H1 (cell line): ENCODE measurements around the gene EIF4E3. TPM values are rescaled to one million over a fixed set of nuclear protein-coding genes. Genes with fewer than 3 reads are reported as not detected.

ENCODE experiments used
- CEBPB ChIP-seq: IDR thresholded peaks from 2 replicates; pipeline ENCODE4 v1.6.1; 2012; ENCODE audit warnings: low read depth, low read length
- CHD7 ChIP-seq: fragments of 300-600 bp; sonication (generic); IDR thresholded peaks from 2 replicates; pipeline ENCODE4 v1.7.1; 2012; ENCODE audit warnings: low read length, moderate library complexity, mild to moderate bottlenecking, inconsistent platforms; ENCODE audit not compliant: insufficient replicate concordance
- MAX ChIP-seq: IDR thresholded peaks from 2 replicates; pipeline ENCODE4 v1.6.1; 2012; ENCODE audit warnings: inconsistent platforms
- POLR2A ChIP-seq, 2 experiments: IDR thresholded peaks; 1 replicate in 1 of 2; 2 replicates in 1 of 2; pipeline ENCODE4 v1.6.1; 2011; ENCODE audit warnings: low read depth in 2 of 2, low read length in 2 of 2, mild to moderate bottlenecking in 2 of 2; ENCODE audit errors: control extremely low read depth in 1 of 2
- SIRT6 ChIP-seq: IDR thresholded peaks from one replicate; pipeline ENCODE4 v1.7.1; 2012; ENCODE audit warnings: low read length, inconsistent platforms
- SP4 ChIP-seq: IDR thresholded peaks from 2 replicates; pipeline ENCODE4 v1.6.1; 2012; ENCODE audit warnings: low read length, inconsistent platforms
- USF2 ChIP-seq: IDR thresholded peaks from 2 replicates; pipeline ENCODE4 v1.6.1; 2011; ENCODE audit warnings: low read length, improper control_type of control experiment
- polyA plus RNA-seq, 7 experiments: library from polyadenylated mRNA; depleted of rRNA in 3 of 7; stranded (reverse) in 5 of 7; unstranded in 2 of 7; fragments of >200 nt in 5 of 7; fragments of 200-250 nt in 2 of 7; gene quantifications; 1 replicate in 5 of 7; 2 replicates in 1 of 7; 4 replicates in 1 of 7; pipeline versions ENCODE4 v1.2.1 to v1.2.3, GENCODE V29; 2011 to 2013; ENCODE audit warnings: missing spikeins in 2 of 7, mixed read lengths in 2 of 7
- total RNA-seq: library from RNA; stranded (reverse); fragmentation: NEBNext Ultra II Directional; extraction: Animal tissue kit (Norgen Biotek cat#: 25700); gene quantifications from 2 replicates; pipeline ENCODE4 v1.2.1, GENCODE V29; 2021

EIF4E3 gene
- total and polyA plus RNA-seq, 2 of the 8 experiments (the other 6 are each of a cell fraction or from before 2014, with no cell fraction given): 5.2 to 17.0 TPM

GRCh38 chr3:71634671-71635070, 90.5 kb downstream of the EIF4E3 start (continued):
- TF ChIP-seq CHD7: no peak
- TF ChIP-seq SIRT6: no peak
- no peak for TF ChIP-seq CEBPB
- no peak for TF ChIP-seq USF2
- no peak for TF ChIP-seq SP4
- no peak for TF ChIP-seq MAX
- no peak for TF ChIP-seq POLR2A (IDR thresholded peaks at IDR 0.05; ENCODE audit: control extremely low read depth in 1 of 2, low read depth in 2 of 2, low read length in 2 of 2)
